Measurements from ENCODE around the gene ARL13B. TPM values are rescaled to one million over a fixed set of nuclear protein-coding genes. Genes with fewer than 3 reads are reported as not detected.

ARL13B gene
- total and polyA plus RNA-seq, 2 of the 13 experiments (the other 11 are each of a cell fraction or from before 2014, with no cell fraction given): 2.2 to 9.6 TPM

GRCh38 chr3:94062513-94063404, 82.8 kb downstream of the ARL13B start, which contains the start of the genes DHFR2 and NSUN3 (continued):
- TF ChIP-seq KIAA2018 (CRISPR knock-in tag; IDR thresholded peaks at IDR 0.05; ENCODE audit: borderline replicate concordance) (no peak), MYNN (CRISPR knock-in tag; IDR thresholded peaks at IDR 0.05; ENCODE audit: low read depth) (no peak), PRDM4 (CRISPR knock-in tag; IDR thresholded peaks at IDR 0.05; ENCODE audit: borderline replicate concordance) (no peak), TIGD3 (CRISPR knock-in tag; IDR thresholded peaks at IDR 0.05; ENCODE audit: borderline replicate concordance) (0 out of 2 replicates have a peak, but pooled peaks have one; percentile 29), PHF5A (CRISPR knock-in tag; IDR thresholded peaks at IDR 0.05; ENCODE audit: low read depth, unreplicated experiment) (no peak), XRCC5 (optimal IDR thresholded peaks at IDR 0.05; ENCODE audit: low read length) (peak; percentile 18), ZSCAN20 (CRISPR knock-in tag; IDR thresholded peaks at IDR 0.05; ENCODE audit: borderline replicate concordance) (peak; percentile 11; the same call in 1 of the 2 replicates), ZBTB3 (CRISPR knock-in tag; IDR thresholded peaks at IDR 0.05; ENCODE audit: borderline replicate concordance, low read depth) (no peak), ZNF7 (CRISPR knock-in tag; IDR thresholded peaks at IDR 0.05) (no peak), ARNT (IDR thresholded peaks at IDR 0.05) (no peak), POLR2AphosphoS5 (IDR thresholded peaks at IDR 0.05; ENCODE audit: low read depth, low read length) (peak; percentile 75), ZBTB26 (CRISPR knock-in tag; IDR thresholded peaks at IDR 0.05; ENCODE audit: borderline replicate concordance) (peak; percentile 13; the same call in 1 of the 2 replicates), ZNF589 (CRISPR knock-in tag; conservative IDR thresholded peaks at IDR 0.05) (no peak), MAX (IDR thresholded peaks at IDR 0.05) (peak; percentile 79)
